ENCODE data around the gene FRMD6.
"Not testable (repeated sequence)": the region's sequence is repeated elsewhere in the genome, so short reads cannot be mapped to it uniquely, and the experiment has no call there.

The FRMD6 gene

DNA sequence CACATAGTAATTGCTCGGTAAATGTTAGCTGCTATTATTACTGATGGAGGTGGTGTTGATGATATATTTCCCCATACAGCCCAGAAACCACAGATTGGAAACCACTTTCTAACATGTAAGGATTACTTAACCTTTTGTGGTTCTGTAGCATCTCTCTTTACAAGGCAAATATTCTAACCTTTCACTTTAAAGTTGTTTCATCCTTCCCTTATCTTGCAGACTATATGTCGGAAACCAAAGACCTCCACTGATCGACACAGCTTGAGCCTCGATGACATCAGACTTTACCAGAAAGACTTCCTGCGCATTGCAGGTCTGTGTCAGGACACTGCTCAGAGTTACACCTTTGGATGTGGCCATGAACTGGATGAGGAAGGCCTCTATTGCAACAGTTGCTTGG, 75.8 kb downstream of the FRMD6 start:
- DNase-seq, result no peak

DNA sequence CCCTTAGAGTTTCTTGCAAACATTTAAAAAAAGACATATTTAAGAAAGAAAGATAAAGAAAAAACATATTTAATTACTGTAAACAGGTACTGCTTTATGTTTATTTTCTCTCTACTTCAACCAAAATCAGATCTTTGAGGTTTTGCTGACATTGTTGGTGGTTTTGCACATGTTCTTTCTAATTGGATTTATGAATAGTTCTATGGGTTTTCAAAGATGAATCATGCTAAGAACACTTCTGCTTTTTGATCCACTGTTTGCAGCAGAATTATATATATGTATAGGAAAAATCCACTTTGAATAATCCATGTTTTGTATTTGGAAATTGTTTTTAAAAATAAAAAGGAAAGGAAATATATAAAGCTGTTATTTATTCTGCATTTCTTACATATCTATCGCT, 78.4 kb downstream of the FRMD6 start:
- no peak for DNase-seq

DNA sequence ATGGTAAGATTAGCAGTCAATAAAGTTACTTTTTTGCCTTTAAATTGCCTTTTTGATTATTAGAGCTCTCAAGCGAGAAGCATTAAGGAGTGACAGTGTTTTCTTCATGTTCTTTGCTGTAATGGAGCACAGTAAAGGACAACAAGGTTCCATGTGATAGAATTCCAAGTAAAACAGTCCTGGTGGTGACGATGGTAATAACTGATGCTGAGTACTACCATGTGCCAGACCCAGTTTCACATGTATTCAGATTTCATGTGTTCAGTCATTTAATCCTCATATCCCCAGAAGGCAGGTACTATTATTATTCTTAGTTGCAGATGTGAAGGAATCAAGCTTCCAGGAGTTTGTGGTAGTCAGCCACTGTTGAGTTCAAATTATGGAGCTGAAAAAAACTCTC, 79.0 kb downstream of the FRMD6 start:
- no peak for DNase-seq

DNA sequence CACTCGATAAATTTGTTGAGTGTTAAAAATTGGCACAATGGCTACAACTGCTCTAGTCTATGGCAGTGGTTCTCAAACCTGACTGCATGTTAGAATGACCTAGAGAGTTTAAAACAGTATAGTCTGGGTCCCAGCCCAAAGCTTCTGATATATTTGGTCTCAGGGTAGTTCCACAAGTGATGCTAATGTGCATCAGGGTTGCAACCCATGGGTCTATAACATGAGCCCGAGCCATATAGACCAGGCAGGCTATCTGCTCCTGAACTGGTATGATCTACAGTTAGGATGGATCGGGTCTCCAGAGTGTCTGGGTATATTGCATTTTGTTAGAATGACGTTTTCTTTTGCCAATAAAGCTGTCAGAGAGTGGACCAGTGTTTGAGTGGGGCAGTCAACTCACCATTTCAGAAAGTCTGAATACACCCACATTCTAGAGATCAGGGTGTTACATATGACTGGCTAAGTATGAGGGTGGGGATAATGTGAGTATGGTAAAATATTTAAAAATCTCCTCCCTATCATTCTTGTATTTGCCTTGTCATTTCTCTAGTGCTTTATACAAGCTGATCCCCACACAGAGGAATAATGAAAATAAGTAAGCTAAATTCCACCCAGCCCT, 80.9 kb downstream of the FRMD6 start:
- no peak for DNase-seq

DNA sequence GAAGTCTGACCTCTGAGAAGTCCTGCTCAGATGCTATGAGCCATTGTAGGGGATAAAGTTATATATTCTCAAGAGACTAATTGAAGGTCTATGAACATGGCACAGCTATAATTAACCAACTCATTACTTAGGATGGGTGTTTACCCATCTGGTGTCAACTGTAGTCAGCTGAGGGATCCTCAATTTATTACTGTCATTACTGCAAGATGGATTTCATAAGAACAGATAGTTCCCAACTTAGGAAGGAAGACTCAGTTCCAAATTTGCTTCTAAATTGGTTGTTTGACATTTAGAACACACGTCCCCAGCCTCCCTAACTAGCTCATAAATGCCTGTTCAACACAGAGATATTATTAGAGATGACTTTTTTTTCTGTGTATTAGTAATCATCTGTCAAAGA, 81.4 kb downstream of the FRMD6 start:
- DNase-seq, result no peak

DNA sequence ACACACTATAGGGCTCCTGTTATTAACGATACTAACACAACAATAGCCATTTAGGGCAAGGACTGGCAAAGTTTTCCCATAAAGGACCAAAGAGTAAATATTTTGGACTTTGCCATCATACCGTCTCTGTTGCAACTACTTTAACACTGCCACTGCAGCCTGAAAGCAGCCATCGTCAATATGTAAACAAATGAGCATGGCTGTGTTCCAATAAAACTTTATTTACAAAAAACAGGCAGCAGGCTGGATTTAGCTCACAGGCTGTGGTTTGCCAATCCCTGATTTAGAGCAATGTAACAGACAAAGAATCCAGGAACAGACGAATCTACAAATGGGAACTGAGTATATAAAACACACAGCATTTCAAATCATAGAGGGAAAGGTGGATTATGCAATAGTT, 84.1 kb downstream of the FRMD6 start:
- no peak for DNase-seq

DNA sequence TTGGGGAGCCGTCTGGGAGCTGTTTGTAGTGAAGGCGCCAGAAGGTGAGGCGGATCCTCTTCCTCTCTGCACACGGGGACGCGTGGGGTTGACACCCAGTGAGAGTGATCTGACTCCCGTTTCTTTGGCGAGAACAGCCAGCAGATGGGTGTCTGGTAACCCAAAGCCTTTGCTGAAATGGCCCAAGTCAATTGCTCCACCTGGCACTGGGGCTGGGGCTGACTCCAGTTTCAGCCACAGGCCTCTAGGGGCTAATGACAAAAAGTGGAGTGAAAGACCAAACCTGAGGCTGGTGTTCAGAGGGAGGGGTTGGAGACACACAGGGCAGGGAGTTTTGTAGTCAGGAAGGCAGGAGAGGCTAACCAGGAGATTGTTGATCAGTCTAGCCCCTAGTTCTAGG, 87.0 kb downstream of the FRMD6 start:
- DNase-seq, result no peak

DNA sequence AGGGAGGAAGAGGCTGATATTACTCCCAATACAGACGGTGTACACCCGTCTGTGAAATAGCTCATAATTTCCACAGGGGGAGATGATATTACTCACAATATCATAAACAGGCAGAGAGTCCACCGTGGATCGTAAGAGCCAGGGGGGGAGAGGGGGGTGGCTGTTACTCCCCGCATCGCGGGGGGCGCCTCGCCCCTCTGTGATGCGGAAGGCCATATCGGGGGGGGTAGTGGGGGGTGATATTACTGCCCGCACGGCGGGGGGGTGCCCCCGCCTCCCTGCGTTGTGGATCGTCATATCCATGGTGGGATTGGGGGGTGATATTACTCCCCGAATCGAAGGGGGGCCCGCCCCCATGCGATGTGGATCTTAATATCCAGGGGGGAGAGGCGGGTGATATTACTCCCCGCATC, 91.9 kb downstream of the FRMD6 start:
- no peak for DNase-seq

DNA sequence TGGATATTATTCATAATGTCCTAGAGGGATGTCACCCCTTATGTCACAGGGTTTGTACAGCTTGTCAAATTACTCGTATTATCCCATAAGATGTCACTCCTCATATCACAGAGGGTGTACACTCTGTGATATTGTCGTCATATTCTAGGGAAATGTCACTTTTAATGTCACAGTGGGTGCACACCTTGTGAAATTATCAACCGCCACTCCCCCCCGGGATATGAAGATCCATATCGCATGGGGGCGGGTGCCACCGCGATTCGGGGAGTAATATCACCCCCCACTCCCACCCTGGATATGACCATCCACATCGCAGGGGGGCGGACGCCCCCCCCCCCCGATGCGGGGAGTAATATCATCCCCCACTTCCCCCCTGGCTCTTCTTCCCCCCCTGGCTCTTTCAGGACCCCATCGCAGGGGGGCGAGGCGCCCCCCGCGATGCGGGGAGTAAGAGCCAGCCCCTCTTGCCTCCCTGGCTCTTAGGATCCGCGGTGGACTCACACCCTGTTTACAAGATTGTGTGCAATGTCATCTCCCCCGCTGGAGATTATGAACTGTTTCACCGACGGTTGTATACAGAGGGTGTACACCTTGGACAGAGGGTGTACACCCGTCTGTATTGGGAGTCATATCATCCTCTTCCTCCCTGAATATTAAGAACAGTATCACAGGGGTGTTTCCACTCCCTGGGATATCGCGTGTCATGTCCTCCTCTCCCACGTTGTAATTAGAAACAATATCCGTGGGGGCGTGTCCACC, 92.8 kb downstream of the FRMD6 start:
- DNase-seq, result no peak

DNA sequence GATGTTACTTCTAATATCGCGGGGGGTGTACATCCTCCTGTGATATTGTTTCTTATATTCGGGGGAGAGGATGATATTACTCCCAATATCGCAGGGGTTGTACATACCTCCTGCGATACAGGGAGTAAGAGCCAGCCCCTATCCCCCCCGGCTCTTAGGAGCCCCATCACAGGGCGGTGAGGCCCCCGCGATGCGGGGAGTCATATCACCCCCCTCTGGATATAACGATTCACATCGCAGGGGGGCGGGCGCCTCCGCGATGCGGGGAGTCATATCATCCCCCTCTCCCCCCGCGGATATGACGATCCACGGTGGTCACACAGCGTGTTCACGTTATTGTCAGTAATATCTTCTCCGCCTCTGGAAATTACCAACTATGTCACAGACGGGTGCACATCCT, 95.1 kb downstream of the FRMD6 start:
- DNase-seq, result not testable (repeated sequence)

DNA sequence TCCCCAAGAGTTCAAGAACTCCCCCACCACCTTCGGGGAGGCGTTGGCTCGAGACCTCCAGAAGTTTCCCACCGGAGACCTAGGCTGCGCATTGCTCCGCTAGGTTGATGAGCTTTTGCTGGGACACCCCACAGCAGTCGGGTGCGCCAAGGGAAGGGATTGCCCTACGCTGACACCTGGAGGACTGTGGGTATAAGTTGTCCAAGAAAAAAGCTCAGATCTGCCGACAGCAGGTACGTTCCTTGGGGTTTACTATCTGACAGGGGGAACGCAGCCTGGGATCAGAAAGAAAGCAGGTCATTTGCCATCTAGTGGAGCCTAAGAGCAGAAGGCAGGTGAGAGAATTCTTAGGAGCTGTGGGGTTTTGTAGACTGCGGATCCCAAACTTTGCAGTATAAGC, 98.8 kb downstream of the FRMD6 start:
- DNase-seq, result no peak

DNA sequence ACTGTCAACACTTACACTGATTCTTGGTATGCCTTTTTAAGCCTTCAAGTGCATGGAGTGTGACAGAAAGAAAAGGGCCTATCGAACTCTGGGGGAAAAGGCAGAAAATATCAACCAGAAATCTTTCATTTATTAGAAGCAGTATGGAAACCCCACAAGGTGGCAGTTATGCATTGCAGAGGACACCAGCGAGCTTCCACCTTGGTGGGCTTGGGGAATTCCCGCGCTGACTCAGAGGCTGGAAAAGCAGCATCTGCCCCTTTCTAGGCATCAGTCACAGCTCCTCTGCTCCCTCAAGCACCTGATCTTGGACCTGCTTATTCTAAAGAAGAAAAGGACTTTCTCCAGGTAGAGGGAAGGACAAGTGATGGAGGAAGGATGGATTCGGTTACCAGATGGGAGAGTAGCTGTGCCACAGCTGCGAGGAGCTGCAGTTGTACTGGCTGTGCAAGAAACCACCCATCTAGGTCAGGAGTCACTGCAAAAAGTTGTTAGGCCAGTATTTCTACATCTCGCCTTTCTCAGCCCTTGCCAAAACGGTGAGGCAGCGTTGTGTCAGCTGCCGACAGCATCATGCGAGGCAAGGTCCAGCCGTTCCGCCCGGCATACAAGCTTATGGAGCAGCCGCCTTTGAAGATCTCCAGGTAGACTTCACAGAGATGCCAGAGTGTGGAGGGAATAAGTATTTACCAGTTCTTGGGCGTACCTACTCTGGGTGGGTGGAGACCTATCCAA, 100.1 kb downstream of the FRMD6 start:
- not testable (repeated sequence) for DNase-seq

DNA sequence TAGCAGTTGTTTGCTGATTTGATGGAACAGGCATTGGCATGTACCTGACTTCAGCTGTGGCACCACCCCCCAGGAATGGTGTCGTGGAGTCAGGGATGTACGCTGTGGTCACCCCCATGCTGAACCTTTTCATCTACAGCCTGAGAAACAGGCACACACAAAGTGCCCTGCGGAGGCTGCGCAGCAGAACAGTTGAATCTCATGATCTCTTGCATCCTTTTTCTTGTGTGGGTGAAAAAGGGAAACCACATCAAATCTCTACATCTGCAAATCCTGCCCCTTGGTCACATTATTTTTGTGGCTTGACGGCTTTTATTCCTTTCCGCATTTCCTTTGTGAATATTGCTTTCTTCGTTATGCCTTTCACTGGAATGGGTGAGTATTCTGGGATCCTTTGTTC, 106.0 kb downstream of the FRMD6 start:
- not testable (repeated sequence) for DNase-seq

DNA sequence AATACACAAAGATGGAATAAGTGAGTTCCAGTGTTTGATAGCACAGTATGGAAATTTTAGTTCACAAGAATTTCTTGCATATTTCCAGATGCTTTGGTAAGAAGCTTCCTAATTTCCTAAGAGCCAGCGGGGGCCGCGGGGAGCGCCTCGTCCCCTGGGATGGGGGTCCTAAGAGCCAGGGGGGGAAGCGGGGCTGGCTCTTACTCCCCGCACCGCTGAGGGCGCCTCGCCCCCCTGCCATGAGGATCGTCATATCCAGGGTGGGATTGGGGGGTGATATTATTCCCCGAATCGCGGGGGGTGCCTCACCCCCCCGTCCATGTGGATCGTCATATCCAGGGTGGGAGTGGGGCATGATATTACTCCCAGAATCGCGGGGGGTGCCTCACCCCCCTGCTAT, 108.2 kb downstream of the FRMD6 start:
- DNase-seq, result no peak

DNA sequence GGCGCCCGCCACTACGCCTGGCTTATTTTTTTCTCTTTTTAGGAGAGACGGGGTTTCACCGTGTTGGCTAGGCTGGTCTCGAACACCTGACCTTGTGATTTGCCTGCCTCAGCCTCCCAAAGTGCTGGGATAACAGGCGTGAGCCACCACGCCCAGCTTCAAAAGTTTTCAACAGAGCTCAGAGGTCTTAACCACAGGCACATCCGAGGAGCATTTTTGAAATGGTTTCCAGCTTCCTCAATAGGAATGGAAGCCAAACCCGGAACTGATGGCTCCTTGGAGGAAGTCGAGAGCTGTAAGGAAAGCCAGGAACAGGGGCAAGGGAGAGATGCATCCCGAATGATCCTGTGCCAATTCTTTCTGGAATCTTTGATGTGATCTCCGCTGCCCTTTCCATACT, 114.0 kb downstream of the FRMD6 start:
- DNase-seq, result not testable (repeated sequence)

DNA sequence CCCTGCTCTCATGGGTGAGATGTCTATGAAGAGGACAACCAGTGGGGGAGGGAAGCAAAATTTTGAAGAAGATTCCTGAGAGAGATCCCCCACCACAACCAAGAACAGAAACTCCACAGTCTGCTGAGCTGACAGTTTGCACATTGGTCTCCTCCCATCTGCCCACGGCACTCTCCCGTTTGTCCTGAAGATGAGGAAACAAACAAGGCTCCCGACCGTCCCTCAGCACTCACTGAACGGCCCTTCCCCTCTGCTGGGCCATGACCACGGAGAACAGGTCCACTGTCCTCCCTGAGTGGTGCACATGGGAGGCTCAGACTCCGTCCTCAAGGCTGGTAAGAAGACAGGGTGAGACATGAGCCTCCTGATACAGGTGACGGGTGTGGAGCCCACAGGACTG, 114.9 kb downstream of the FRMD6 start:
- not testable (repeated sequence) for DNase-seq

DNA sequence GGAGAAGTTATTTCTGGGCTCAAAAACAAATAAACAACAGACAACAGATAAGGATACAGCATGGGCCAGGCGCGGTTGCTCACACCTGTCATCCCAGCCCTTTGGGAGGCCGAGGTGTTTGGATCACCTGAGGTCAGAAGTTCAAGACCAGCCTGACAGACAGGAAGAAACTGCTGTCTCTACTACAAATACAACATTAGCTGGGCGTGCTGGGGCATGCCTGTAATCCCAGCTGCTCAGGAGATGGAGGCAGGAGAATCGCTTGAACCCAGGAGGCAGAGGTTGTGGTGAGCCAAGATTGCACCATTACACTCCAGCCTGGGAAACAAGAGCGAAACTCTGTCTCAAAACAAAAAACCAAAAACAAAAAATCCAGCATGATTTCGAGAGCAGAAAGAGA, 117.6 kb downstream of the FRMD6 start:
- not testable (repeated sequence) for DNase-seq

DNA sequence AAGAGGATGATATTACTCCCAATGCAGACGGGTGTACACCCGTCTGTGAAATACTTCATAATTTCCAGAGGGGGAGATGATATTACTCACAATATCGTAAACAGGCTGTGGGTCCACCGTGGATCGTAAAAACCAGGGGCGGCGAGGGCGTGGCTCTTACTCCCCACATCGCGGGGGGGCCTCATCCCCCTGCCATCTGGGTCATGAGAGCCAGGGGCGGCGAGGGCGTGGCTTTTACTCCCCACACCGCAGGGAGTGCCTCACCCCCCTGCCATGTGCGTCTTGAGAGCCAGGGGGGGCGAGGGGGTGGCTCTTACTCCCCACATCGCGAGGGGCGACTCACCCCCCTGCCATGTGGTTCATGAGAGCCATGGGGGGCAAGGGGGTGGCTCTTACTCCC, 122.5 kb downstream of the FRMD6 start:
- DNase-seq, result no peak

DNA sequence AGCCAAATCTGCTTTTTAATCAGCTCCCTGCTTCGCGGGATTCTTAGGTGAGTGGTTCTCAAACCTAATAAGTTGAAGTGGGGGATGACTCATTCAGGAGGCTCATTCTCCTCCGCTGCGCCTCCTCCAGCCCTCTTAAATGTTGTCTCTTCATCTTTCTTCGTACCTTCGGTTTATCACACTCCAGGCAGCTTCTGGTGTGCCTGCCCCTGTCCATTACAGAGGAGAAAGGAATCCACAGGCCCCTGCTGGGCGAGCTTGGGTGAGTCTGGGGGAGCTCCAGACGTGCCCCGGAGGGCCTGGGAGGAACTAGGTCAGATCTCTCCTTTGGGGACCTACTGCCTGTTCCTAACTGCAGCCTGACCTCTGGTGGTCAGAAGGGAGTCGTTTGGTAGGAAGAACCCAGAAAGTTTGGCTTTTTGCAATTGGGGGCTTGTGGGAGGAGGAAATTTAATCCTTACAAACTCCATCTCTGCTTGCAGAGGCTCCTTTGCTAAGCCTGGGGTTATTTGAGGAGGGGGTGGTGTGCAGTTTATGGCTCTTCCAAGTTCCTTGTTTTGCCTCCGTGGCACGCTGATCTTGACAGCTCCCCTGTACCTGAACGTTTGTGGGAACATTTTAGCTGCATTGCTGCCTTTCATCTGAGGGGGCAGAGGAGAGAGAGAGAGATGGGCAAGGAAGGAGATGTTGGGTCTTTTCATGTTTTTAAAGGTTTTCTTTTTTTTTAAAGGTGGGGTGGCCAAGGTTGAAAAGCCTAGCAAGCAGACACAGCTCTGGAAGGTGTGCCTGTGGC, 124.6 kb downstream of the FRMD6 start:
- peak; percentile 63 for DNase-seq

DNA sequence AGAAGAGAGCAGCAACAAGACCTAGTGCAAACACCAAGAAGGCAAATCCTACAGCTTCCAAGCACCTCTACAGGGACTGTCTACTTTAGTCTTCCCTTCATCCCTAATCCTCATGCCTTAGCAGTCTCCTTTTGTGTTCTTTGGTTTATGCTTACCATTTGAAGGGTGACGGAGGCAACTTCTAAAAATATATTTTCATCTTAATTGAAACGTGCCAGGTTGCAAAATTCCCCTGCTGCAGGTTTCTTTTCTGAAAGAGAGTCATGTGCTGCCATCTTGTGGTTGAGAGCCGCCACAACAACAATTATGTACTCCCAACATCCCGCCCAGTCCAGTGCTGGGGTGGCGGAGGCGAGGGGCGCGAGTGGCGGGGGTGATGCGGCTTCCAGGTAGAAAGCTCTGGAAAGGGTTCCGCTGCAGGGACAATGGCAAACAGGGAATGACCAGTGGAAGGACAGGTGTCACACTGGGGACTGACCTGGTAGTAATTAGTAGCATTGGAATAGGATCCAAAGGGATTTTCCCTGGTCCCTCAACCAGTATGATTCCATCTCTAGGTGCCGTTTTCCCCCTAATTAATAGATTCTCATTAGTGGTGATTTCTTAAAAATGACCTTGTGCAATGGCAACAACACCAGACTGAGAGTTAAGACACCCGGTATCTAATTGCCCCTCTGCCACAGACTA, 128.4 kb downstream of the FRMD6 start:
- DNase-seq, result peak; percentile 87
